ENCODE results near the gene RNPS1.
A peak's percentile ranks its signal among the peaks of the same experiment; 100 is the strongest.

Gene RNPS1

DNA sequence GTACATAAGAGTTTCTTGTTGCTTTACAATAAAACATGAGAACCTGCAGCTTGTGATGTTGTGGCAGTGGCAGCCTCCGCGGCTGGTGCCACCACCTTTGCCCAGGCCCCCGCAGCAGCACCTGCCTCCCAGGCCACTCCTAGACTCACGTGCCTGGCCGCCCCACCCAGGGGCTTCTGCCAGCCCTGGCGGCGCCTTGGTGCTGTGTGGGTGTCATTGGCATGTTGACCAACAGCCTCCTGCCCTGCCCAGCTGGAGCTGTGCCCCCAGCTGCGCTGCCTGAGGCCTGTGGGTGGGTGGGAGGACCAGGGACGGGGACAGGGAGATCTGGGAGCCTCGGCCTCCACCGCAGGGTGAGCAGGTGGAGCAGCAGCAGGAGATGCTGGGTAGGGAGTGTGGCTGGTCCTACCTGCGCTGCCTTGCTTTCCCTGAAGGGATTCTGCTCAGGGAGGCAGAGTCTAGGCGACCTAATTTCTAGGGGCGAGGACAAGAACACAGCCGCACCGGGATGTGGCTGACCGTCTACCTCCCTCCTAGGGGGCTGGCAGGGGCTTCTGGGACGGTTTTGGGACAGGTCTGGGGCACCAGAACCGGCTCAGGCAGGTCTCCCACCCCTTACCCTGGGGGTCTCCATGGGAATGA, 32.1 kb downstream of the RNPS1 start:
- no peak for DNase-seq (ENCODE audit: low spot score)

DNA sequence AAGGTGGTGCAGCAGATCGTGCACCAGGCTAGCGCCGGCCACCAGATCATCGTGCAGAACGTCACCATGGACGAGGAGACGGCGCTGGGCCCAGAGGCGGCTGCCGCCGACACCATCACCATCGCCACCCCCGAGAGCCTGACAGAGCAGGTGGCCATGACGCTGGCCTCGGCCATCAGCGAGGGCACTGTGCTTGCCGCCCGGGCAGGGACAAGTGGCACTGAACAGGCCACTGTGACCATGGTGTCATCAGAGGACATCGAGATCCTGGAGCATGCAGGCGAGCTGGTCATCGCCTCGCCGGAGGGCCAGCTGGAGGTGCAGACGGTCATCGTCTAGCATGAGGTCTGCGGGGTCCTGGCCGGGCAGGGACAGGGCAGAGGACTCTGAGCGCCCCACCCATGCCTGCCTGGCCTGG, 32.7 kb downstream of the RNPS1 start:
- no peak for DNase-seq (ENCODE audit: low spot score)

- no peak for DNase-seq (ENCODE audit: low spot score)
These were observed 33.1 kb downstream of the RNPS1 start for GRCh38 chr16:2234813-2235170.

DNA sequence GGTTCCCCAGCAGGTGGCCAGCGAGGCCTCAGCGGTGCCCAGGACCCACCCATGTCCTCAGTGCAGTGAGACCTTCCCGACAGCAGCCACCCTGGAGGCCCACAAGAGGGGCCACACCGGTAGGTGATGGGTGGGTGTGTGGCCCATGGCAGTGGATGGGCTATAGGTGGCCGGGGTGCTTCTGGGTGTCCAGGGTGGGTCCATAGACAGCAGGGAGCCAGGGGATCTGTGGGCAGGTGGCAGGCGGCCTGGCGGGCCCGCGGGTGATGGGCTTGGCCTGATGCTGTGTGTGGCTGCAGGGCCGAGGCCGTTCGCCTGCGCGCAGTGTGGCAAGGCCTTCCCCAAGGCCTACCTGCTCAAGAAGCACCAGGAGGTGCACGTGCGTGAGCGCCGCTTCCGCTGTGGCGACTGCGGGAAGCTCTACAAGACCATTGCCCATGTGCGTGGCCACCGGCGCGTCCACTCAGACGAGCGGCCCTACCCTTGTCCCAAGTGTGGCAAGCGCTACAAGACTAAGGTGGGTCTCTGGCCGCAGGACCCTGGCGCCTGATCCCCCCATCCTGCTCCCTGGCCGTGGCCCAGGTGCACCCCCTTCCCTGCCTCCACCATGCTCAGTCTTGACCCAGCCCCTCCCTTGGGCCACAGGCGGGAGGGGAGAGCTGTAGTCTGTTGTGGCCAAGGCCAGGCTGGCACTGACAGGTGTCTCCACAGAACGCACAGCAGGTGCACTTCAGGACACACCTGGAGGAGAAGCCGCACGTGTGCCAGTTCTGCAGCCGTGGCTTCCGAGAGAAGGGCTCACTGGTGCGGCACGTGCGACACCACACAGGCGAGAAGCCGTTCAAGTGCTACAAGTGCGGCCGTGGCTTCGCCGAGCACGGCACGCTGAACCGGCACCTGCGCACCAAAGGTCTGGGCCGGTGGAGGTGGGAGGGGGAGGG, 33.8 kb downstream of the RNPS1 start:
- DNase-seq (ENCODE audit: low spot score): peak; percentile 73

- no peak for DNase-seq (ENCODE audit: low spot score)
These were observed 34.7 kb downstream of the RNPS1 start for GRCh38 chr16:2233046-2233775.

GRCh38 chr16:2232094-2232990, 35.6 kb downstream of the RNPS1 start:
- DNase-seq (ENCODE audit: low spot score): no peak

- no peak for DNase-seq (ENCODE audit: low spot score)
These were observed 36.7 kb downstream of the RNPS1 start for GRCh38 chr16:2231016-2231931.

GRCh38 chr16:2230376-2230775, 37.5 kb downstream of the RNPS1 start:
- DNase-seq (ENCODE audit: low spot score): no peak

DNA sequence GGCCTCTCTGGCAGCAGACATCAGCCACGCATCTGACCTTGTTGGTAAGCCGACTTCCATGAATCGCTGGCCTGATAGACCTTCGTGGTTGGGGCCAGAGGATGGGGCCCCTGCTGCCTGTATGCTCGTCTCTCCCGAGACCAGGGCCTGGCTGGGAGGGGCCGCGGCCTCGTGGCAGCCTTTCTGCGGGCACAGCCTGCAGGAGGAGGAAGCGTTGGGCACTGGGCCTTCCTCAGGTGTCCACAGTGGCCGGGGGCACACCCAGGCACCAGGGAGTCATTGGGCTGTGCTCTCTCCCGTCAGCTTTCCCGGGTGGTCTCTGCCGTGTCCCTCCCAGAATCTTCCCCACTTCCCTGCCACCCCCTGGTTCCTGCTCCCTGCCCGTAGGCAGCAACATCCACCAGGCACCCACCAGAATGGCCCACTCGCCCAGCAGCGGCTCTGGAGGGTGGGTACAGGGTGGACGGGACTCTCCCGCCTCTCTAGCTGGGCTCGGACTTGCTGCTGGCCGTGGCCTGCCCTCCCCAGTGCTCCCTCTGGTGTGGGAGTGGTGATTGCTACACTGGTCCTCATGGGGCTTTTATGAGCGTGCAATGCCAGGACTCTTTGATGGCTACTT, 38.2 kb downstream of the RNPS1 start:
- no peak for DNase-seq (ENCODE audit: low spot score)

- no peak for DNase-seq (ENCODE audit: low spot score)
These were observed 38.8 kb downstream of the RNPS1 start for GRCh38 chr16:2229091-2229490.

DNA sequence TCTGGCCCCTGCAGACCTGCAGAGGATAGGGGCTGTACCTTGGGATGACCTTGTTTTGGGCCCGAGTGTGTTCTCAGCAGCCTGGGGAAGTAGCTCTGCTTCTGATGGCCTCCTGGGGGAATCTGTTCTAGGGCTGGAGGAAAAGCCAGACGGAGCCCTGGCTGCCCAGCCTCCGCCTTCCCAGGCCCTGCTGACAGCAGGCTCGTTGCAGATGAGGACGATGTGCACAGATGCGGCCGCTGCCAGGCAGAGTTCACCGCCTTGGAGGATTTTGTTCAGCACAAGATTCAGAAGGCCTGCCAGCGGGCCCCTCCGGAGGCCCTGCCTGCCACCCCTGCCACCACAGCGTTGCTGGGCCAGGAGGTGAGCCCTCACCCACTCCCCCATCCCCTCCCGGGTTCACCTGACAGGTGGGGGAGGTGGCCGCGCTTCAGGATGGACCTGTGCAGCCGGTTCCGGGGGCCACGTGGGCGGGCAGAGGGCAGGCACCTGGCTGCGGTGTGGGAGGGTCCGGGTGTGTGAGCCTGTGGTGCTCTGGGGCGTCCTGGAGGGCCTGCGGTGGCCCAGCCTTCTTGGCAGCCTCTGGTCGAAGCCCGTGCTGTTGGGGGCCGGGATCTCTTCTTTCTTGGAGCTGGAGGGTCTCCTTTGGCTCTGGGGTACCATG, 39.6 kb downstream of the RNPS1 start:
- no peak for DNase-seq (ENCODE audit: low spot score)

DNA sequence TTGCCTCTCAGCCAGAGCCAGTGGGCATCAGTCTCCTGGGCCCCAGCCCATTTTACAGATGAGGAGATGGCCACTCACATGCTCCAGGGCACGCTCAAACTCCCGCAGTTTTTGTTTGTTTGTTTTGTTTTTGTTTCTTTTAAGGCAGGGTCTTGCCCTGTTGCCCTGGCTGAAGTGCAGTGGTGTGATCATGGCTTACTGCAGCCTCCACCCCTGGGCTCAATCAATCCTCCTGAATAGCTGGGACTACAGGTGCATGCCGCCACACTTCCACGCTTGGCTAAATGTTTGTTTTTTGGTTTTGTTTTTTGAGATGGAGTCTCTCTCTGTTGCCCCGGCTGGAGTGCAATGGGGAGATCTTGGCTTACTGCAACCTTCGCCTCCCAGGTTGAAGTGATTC, 41.0 kb downstream of the RNPS1 start:
- DNase-seq (ENCODE audit: low spot score): no peak

DNA sequence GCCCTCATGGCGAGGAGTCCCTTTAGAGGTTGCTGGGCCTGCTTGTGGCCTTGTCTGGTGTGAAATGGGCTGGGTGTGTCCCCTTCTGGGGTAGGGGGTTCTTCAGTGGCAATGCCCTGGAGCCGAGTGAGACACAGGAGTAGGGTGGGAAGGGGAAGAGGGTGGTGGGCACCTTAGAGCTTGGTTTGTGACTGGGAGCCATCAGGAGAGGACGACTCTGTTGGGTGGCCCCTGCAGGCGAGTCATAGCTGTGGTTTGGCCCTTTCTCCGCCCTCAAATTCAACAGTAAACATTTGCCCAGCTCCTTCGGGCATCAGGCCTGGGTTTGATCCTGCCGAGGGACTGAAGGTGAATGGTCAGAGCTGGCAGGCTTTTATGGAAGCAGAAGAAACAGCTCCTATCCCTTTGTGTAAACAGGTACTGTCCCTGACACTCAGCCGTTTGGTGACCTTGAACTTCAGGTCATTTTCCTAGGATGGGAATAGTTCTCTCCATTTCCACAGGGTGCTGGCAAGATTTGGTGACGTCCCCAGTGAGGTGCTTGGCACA, 41.6 kb downstream of the RNPS1 start:
- DNase-seq (ENCODE audit: low spot score): no peak

DNA sequence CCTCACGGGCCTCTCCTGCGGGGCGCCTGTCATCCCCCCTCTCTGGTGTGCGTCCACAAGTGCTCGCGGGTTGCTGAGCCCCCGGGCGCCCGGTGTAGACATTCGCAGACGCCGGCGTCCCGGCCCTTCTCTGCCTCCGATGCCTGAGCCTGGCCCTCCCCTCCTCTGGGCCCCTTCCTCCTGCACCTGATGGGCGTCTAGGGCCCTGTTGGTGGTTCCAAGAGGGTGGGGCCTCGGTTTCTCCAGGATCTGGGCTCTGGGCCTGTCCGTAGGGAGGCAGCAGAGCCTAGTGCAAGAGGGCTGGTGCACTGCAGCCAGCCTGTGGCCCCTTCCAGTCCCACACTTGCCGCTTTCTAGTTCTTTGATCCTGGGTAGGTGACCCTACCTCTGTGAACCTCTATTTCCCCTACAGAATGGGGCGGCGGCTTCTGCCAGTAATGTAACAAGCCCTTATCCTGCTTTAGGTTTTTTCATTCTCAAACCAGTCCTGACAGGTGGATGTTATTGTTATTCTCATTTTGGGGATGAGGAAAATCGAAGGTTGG, 43.9 kb downstream of the RNPS1 start:
- DNase-seq (ENCODE audit: low spot score): peak; percentile 66

- DNase-seq (ENCODE audit: low spot score): peak; percentile 99
These were observed 44.5 kb downstream of the RNPS1 start, which contains the start of gene E4F1 for GRCh38 chr16:2223221-2223941. TSS of gene E4F1 (plus strand) at chr16:2223591. CDS start at chr16:2223614, 23 bp downstream.

- no peak for DNase-seq (ENCODE audit: low spot score)
These were observed 51.6 kb downstream of the RNPS1 start for GRCh38 chr16:2216330-2216729.

- DNase-seq (ENCODE audit: low spot score): no peak
These were observed 53.3 kb downstream of the RNPS1 start, which contains the start of gene PGP for GRCh38 chr16:2214719-2214968. TSS of gene PGP (minus strand) at chr16:2214840. CDS start at chr16:2214777, 63 bp downstream.

Measured in NAMALWA (cell line).